ENCODE results near the gene KRTAP5-6.

KRTAP5-6 gene

DNA sequence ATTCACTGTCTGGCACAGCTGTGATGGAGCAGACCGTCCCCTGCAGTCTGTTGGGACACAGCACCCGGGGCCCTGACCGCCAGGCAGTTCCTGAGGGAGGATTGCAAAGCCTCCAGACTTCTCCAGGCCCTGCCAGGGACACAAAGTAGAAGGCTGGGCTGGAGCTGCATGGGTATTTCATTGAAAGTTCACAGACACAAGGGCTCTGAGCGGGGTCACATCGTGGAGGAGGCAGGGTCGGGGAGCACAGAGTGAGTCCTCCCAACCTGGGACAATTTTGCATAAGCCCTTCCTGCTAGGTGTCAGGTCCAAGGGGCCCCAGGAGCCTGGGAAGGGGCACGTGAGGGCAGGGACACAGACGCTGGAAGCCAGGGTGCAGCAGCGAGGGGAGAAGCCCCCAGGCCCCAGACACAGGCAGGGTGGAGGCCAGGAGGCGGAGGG, 37.7 kb downstream of the KRTAP5-6 start:
- Histone ChIP-seq H3K36me3 (ENCODE audit: control insufficient read depth, insufficient read depth, low read length) (no peaks in the 10 kb centered on the region), H3K27me3 (replicated peaks; ENCODE audit: control insufficient read depth, insufficient read depth, low read length, poor library complexity, severe bottlenecking) (no peaks in the 10 kb centered on the region), H3K9me3 (ENCODE audit: control insufficient read depth, low read length) (peaks cover 4% of the 10 kb centered on the region), H3K4me1 (ENCODE audit: control insufficient read depth, insufficient read depth, low read length, poor library complexity, severe bottlenecking) (peaks cover 8% of the 10 kb centered on the region), H3K4me3 (ENCODE audit: insufficient read depth, low read depth, low read length, poor library complexity, severe bottlenecking) (no peak overlapping the region), H3K27ac (ENCODE audit: insufficient read depth, low read length, poor library complexity, severe bottlenecking) (no peak overlapping the region)
- no peak for DNase-seq

DNA sequence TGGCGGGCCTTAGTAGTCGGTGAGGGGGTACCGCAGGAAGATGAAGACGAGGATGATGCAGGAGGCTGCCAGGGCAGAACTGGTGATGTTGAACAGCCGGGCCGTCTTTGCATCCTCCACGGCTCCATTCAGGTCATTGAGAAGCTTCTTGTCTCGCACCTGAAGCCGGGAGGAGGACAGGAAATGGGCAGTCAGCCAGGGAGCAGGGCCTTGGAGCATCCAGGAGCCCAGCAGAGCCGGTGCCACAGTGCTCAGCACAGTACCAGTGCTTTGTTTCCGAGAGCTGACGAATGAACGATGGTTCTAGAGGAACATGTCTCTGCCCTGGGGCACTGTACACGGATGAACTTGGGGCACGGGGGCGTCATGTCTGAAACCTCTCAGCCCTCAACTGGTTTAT, 38.3 kb downstream of the KRTAP5-6 start:
- H3K27me3 ChIP-seq (replicated peaks; ENCODE audit: control insufficient read depth, insufficient read depth, low read length, poor library complexity, severe bottlenecking): no peaks in the 10 kb centered on the region
- H3K27ac ChIP-seq (ENCODE audit: insufficient read depth, low read length, poor library complexity, severe bottlenecking): no peak overlapping the region
- DNase-seq: no peak
- peaks cover 8% of the 10 kb centered on the region for H3K4me1 ChIP-seq (ENCODE audit: control insufficient read depth, insufficient read depth, low read length, poor library complexity, severe bottlenecking)
- no peaks in the 10 kb centered on the region for H3K36me3 ChIP-seq (ENCODE audit: control insufficient read depth, insufficient read depth, low read length)
- peaks cover 4% of the 10 kb centered on the region for H3K9me3 ChIP-seq (ENCODE audit: control insufficient read depth, low read length)
- no peak overlapping the region for H3K4me3 ChIP-seq (ENCODE audit: insufficient read depth, low read depth, low read length, poor library complexity, severe bottlenecking)

DNA sequence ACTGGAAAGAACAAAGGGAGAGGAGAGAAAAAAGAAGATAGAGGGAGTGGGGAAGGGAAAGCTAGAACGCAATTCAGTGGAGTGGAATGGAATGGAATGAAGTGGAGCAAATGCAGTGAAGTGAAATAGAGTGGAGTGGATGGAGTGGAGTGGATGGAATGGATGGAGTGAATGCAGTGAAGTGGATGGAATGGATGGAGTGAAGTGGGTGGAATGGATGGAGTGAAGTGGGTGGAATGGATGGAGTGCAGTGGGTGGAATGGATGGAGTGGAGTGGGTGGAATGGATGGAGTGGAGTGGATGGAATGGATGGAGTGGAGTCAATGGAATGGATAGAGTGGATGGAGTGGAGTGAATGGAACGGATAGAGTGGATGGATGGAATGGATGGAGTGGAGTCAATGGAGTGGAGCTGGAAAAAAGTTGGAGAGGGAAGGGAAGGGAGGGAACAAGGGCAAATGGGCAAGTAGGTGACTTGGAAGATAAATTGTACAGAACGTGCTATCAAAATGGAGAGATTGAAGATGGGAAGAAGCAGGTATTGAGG, 39.5 kb downstream of the KRTAP5-6 start:
- H3K4me3 ChIP-seq (ENCODE audit: insufficient read depth, low read depth, low read length, poor library complexity, severe bottlenecking): no peak overlapping the region
- peaks cover 8% of the 10 kb centered on the region for H3K4me1 ChIP-seq (ENCODE audit: control insufficient read depth, insufficient read depth, low read length, poor library complexity, severe bottlenecking)
- no peak for DNase-seq
- no peak overlapping the region for H3K27ac ChIP-seq (ENCODE audit: insufficient read depth, low read length, poor library complexity, severe bottlenecking)
- no peaks in the 10 kb centered on the region for H3K27me3 ChIP-seq (replicated peaks; ENCODE audit: control insufficient read depth, insufficient read depth, low read length, poor library complexity, severe bottlenecking)
- H3K36me3 ChIP-seq (ENCODE audit: control insufficient read depth, insufficient read depth, low read length): no peaks in the 10 kb centered on the region
- H3K9me3 ChIP-seq (ENCODE audit: control insufficient read depth, low read length): peaks cover 4% of the 10 kb centered on the region

DNA sequence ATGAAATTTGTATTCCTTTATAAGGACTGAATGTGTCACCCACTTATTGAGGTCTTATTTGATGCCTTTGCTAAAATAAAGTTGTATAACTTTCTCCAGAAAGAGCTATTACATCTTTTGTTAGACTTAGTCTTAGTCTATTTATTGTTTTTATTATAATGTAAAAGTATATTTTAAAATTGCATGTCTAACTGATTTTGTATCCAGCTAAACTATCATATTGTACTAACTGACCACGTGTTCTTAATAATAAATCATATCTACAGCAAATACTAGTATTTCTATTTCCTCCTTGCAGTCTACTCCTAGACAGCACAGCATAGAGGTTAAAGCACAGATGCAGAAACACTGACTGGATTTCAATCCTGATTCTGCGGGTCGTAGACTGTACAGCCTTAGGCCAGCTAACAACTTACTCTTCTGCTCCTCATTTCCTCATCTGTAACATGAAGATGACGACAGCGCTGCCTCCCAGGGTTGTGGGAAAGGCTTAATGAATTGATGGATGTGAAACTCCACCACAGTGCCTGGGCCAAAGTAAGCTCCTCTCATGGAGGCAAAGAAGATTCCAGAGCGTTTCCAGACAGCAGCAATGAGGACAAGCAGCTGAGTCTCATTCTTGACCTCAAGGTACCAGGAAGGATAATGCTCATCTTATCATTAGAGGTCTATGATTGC, 40.2 kb downstream of the KRTAP5-6 start:
- Histone ChIP-seq H3K9me3 (ENCODE audit: control insufficient read depth, low read length) (peaks cover 4% of the 10 kb centered on the region), H3K36me3 (ENCODE audit: control insufficient read depth, insufficient read depth, low read length) (no peaks in the 10 kb centered on the region), H3K27me3 (replicated peaks; ENCODE audit: control insufficient read depth, insufficient read depth, low read length, poor library complexity, severe bottlenecking) (no peaks in the 10 kb centered on the region), H3K4me1 (ENCODE audit: control insufficient read depth, insufficient read depth, low read length, poor library complexity, severe bottlenecking) (peaks cover 8% of the 10 kb centered on the region), H3K27ac (ENCODE audit: insufficient read depth, low read length, poor library complexity, severe bottlenecking) (no peak overlapping the region), H3K4me3 (ENCODE audit: insufficient read depth, low read depth, low read length, poor library complexity, severe bottlenecking) (no peak overlapping the region)
- DNase-seq: no peak

DNA sequence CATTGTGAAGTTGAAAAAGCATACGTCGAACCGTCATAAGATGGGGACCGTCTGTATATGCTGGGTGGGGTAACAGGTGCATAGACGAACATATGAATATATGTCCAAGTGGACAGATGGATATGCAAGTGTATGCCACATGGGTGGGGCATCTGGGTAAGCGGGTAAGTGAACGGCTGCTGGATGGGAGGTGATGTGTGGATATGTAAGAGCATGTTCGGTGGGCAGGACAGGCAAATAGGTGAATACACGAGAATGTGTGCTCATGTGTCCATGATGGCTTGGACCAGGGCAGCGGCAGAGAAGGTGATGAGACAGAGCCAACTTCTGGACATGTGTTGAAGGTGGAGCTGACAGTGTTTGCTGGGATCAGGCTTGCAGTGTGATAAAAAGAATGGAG, 41.4 kb downstream of the KRTAP5-6 start:
- no peak for DNase-seq
- no peaks in the 10 kb centered on the region for H3K27me3 ChIP-seq (replicated peaks; ENCODE audit: control insufficient read depth, insufficient read depth, low read length, poor library complexity, severe bottlenecking)
- peaks cover 4% of the 10 kb centered on the region for H3K9me3 ChIP-seq (ENCODE audit: control insufficient read depth, low read length)
- H3K27ac ChIP-seq (ENCODE audit: insufficient read depth, low read length, poor library complexity, severe bottlenecking): no peak overlapping the region
- H3K36me3 ChIP-seq (ENCODE audit: control insufficient read depth, insufficient read depth, low read length): no peaks in the 10 kb centered on the region
- peaks cover 8% of the 10 kb centered on the region for H3K4me1 ChIP-seq (ENCODE audit: control insufficient read depth, insufficient read depth, low read length, poor library complexity, severe bottlenecking)
- H3K4me3 ChIP-seq (ENCODE audit: insufficient read depth, low read depth, low read length, poor library complexity, severe bottlenecking): no peak overlapping the region

DNA sequence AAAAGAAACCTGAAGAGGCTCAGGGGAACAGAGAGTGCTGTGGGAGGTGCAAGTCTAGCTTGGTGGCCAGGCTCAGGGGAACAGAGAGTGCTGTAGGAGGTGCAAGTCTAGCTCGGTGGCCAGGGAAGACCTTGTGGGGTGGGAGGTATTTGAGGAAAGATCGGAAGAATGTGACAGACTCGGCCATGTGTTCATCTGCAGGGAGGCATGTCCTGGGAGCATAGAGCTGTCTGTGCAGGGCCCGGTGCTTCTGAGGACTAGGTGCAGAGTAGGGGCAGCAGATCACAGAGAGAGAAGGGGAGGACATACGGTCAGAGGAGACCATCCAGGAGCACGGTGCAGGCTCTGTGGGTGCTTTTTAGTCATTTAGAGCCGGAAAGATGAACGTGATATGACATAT, 42.6 kb downstream of the KRTAP5-6 start:
- no peak overlapping the region for H3K4me3 ChIP-seq (ENCODE audit: insufficient read depth, low read depth, low read length, poor library complexity, severe bottlenecking)
- peaks cover 4% of the 10 kb centered on the region for H3K9me3 ChIP-seq (ENCODE audit: control insufficient read depth, low read length)
- no peaks in the 10 kb centered on the region for H3K27me3 ChIP-seq (replicated peaks; ENCODE audit: control insufficient read depth, insufficient read depth, low read length, poor library complexity, severe bottlenecking)
- H3K36me3 ChIP-seq (ENCODE audit: control insufficient read depth, insufficient read depth, low read length): no peaks in the 10 kb centered on the region
- H3K27ac ChIP-seq (ENCODE audit: insufficient read depth, low read length, poor library complexity, severe bottlenecking): no peak overlapping the region
- DNase-seq: no peak
- no peaks in the 10 kb centered on the region for H3K4me1 ChIP-seq (ENCODE audit: control insufficient read depth, insufficient read depth, low read length, poor library complexity, severe bottlenecking)

DNA sequence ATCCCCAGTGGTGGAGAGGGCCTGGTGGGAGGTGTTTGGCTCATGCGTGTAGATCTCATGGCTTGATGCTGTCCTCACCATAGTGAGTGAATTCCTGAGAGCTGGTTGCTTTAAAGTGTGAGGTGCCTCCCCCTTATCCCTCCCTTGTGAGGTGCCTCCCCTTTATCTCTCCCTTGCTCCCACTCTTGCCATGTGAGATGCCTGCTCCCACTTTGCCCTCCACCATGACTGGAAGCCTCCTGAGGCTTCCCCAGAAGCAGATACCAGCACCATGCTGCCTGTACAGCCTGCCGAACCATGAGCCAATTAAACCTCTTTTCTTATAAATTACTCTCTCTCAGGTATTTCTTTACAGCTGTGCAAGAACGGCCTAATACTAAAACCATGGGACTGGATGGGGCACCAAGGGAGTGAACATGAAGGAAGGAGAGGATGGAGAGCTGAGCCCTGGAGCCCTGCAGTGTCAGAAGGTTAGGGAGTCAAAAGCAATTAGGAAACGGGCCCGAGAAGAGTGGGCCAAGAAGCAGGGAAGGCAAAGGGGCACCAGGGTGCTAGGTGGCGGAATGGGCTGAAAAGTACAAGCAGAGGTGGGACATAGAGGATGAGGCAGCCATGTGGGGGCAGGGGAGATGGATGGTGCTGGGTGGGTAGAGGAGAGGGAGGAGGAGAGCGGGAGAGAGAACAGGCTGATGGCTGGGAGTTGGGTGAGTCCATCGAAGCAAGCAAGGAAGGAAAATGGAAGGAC, 44.0 kb downstream of the KRTAP5-6 start:
- Histone ChIP-seq H3K4me3 (ENCODE audit: insufficient read depth, low read depth, low read length, poor library complexity, severe bottlenecking) (no peak overlapping the region), H3K27me3 (replicated peaks; ENCODE audit: control insufficient read depth, insufficient read depth, low read length, poor library complexity, severe bottlenecking) (no peaks in the 10 kb centered on the region), H3K36me3 (ENCODE audit: control insufficient read depth, insufficient read depth, low read length) (no peaks in the 10 kb centered on the region), H3K27ac (ENCODE audit: insufficient read depth, low read length, poor library complexity, severe bottlenecking) (no peak overlapping the region), H3K9me3 (ENCODE audit: control insufficient read depth, low read length) (peaks cover 4% of the 10 kb centered on the region), H3K4me1 (ENCODE audit: control insufficient read depth, insufficient read depth, low read length, poor library complexity, severe bottlenecking) (no peaks in the 10 kb centered on the region)
- no peak for DNase-seq

GRCh38 chr11:1741741-1742140, 44.7 kb downstream of the KRTAP5-6 start:
- Histone ChIP-seq H3K27ac (ENCODE audit: insufficient read depth, low read length, poor library complexity, severe bottlenecking) (no peak overlapping the region), H3K4me1 (ENCODE audit: control insufficient read depth, insufficient read depth, low read length, poor library complexity, severe bottlenecking) (no peaks in the 10 kb centered on the region), H3K36me3 (ENCODE audit: control insufficient read depth, insufficient read depth, low read length) (no peaks in the 10 kb centered on the region), H3K9me3 (ENCODE audit: control insufficient read depth, low read length) (peaks cover 4% of the 10 kb centered on the region), H3K27me3 (replicated peaks; ENCODE audit: control insufficient read depth, insufficient read depth, low read length, poor library complexity, severe bottlenecking) (no peaks in the 10 kb centered on the region), H3K4me3 (ENCODE audit: insufficient read depth, low read depth, low read length, poor library complexity, severe bottlenecking) (no peak overlapping the region)
- no peak for DNase-seq

DNA sequence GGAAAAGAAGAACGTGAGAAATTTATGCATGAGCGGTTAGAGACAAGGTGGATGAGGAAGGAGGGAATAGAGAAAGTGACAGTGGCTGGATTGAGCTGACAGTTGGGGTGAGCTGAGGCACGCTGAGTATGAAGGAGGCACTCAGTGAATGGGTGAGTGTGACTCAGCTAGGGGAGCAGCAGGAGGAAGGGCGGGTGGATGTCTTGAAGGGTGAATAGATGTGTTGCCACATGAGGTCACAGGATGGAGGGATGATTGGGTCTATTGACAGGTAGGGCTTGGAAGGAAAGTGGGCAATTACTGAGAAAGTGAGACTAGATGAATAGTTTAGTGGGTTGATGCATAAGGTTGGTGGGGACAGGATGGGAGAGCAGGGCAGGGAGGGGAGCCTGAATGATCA, 45.4 kb downstream of the KRTAP5-6 start:
- H3K36me3 ChIP-seq (ENCODE audit: control insufficient read depth, insufficient read depth, low read length): no peaks in the 10 kb centered on the region
- H3K27ac ChIP-seq (ENCODE audit: insufficient read depth, low read length, poor library complexity, severe bottlenecking): no peak overlapping the region
- H3K27me3 ChIP-seq (replicated peaks; ENCODE audit: control insufficient read depth, insufficient read depth, low read length, poor library complexity, severe bottlenecking): no peaks in the 10 kb centered on the region
- H3K9me3 ChIP-seq (ENCODE audit: control insufficient read depth, low read length): peaks cover under 1% of the 10 kb centered on the region
- DNase-seq: no peak
- H3K4me1 ChIP-seq (ENCODE audit: control insufficient read depth, insufficient read depth, low read length, poor library complexity, severe bottlenecking): no peaks in the 10 kb centered on the region
- no peak overlapping the region for H3K4me3 ChIP-seq (ENCODE audit: insufficient read depth, low read depth, low read length, poor library complexity, severe bottlenecking)

DNA sequence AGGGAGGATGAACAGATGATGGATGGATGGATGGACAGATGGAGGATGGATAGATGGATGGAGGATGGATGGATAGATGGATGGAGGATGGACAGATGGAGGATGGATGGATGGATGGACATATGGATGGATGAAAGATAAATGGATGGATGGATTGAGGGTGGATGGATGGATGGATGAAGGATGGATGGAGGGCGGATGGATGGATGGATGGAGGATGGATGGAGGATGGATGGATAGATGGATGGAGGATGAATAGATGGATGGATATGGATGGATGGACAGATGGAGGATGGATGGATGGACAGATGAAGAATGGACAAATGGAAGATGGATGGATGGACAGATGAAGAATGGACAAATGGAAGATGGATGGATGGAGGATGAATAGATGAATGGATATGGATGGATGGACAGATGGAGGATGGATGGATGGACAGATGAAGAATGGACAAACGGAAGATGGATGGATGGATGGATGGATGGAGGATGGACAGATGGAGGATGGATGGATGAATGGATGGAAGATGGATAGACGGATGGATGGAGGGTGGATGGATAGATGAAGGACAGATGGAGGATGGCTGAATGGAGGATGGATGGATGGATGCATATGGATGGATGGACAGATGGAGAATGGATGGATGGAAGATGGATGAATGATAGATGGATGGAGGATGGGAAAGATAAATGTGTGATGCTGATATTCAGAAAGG, 46.0 kb downstream of the KRTAP5-6 start:
- H3K27ac ChIP-seq (ENCODE audit: insufficient read depth, low read length, poor library complexity, severe bottlenecking): no peak overlapping the region
- H3K9me3 ChIP-seq (ENCODE audit: control insufficient read depth, low read length): no peaks in the 10 kb centered on the region
- no peak overlapping the region for H3K4me3 ChIP-seq (ENCODE audit: insufficient read depth, low read depth, low read length, poor library complexity, severe bottlenecking)
- H3K4me1 ChIP-seq (ENCODE audit: control insufficient read depth, insufficient read depth, low read length, poor library complexity, severe bottlenecking): no peaks in the 10 kb centered on the region
- no peaks in the 10 kb centered on the region for H3K27me3 ChIP-seq (replicated peaks; ENCODE audit: control insufficient read depth, insufficient read depth, low read length, poor library complexity, severe bottlenecking)
- no peak for DNase-seq
- H3K36me3 ChIP-seq (ENCODE audit: control insufficient read depth, insufficient read depth, low read length): no peaks in the 10 kb centered on the region

All from effector memory CD4-positive, alpha-beta T cell (primary cell).